DOHH2 (cell line): ENCODE measurements around the gene ZNF74.

ENCODE experiments used
- H3F3A ChIP-seq: fragments of 200-600 bp; sonication (generic), shearing (Covaris generic); 2 replicates; pipeline ENCODE4 v1.6.0; 2016; ENCODE audit warnings: antibody characterized with exemption, mild to moderate bottlenecking; ENCODE audit not compliant: control insufficient read depth, insufficient read depth
- H3K27ac ChIP-seq: fragments of 200-600 bp; sonication (generic); 2 replicates; pipeline ENCODE4 v1.5.1; 2014; ENCODE audit warnings: low read depth, mild to moderate bottlenecking, low read length, moderate library complexity
- H3K27me3 ChIP-seq: fragments of 200-600 bp; sonication (generic); 2 replicates; pipeline ENCODE4 v1.6.1; 2014; ENCODE audit warnings: mild to moderate bottlenecking, low read length, mixed read lengths; ENCODE audit not compliant: control insufficient read depth
- H3K36me3 ChIP-seq: fragments of 200-600 bp; sonication (generic); 2 replicates; pipeline ENCODE4 v1.6.1; 2014; ENCODE audit warnings: mild to moderate bottlenecking, low read length, moderate library complexity, mixed read lengths; ENCODE audit not compliant: control insufficient read depth
- H3K4me1 ChIP-seq: fragments of 200-600 bp; sonication (generic); 2 replicates; pipeline ENCODE4 v1.6.1; 2014; ENCODE audit warnings: mild to moderate bottlenecking, low read length, mixed read lengths; ENCODE audit not compliant: control insufficient read depth
- H3K4me2 ChIP-seq: fragments of 200-600 bp; sonication (generic); 2 replicates; pipeline ENCODE4 v1.6.0; 2014; ENCODE audit warnings: mild to moderate bottlenecking, low read length, moderate library complexity
- H3K4me3 ChIP-seq: fragments of 200-600 bp; sonication (generic); 2 replicates; pipeline ENCODE4 v1.5.1; 2014; ENCODE audit warnings: mild to moderate bottlenecking, low read length, mixed read lengths
- H3K79me2 ChIP-seq: fragments of 200-600 bp; sonication (generic); 2 replicates; pipeline ENCODE4 v1.6.1; 2014; ENCODE audit warnings: mild to moderate bottlenecking, low read length, mixed read lengths; ENCODE audit not compliant: control insufficient read depth
- H3K9me2 ChIP-seq: fragments of 200-600 bp; sonication (generic); replicated peaks from 2 replicates; pipeline ENCODE4 v1.6.1; 2014; ENCODE audit warnings: mild to moderate bottlenecking, low read length, mixed read lengths; ENCODE audit not compliant: control insufficient read depth
- H3K9me3 ChIP-seq: fragments of 200-600 bp; sonication (generic); 2 replicates; pipeline ENCODE4 v1.6.1; 2014; ENCODE audit warnings: antibody characterized with exemption, low read length, mixed read lengths; ENCODE audit not compliant: control insufficient read depth, insufficient read depth
- H4K20me1 ChIP-seq: fragments of 200-600 bp; sonication (generic); 2 replicates; pipeline ENCODE4 v1.6.0; 2014; ENCODE audit warnings: low read depth, mild to moderate bottlenecking, antibody characterized with exemption, low read length, moderate library complexity; ENCODE audit not compliant: control insufficient read depth, insufficient read depth
- EZH2phosphoT487 ChIP-seq: fragments of 200-600 bp; sonication (generic); IDR thresholded peaks from 2 replicates; pipeline ENCODE4 v1.6.1; 2017; ENCODE audit warnings: borderline replicate concordance, mild to moderate bottlenecking, antibody characterized with exemption, low read length, moderate library complexity, mixed read lengths
- TF ChIP-seq, protein P1 (sequence below): fragments of 200-600 bp; sonication (generic); IDR thresholded peaks from one replicate; pipeline ENCODE4 v1.5.1; 2014; ENCODE audit warnings: antibody characterized with exemption, mild to moderate bottlenecking, low read depth, low read length; ENCODE audit not compliant: poor library complexity, severe bottlenecking

Gene ZNF74

DNA sequence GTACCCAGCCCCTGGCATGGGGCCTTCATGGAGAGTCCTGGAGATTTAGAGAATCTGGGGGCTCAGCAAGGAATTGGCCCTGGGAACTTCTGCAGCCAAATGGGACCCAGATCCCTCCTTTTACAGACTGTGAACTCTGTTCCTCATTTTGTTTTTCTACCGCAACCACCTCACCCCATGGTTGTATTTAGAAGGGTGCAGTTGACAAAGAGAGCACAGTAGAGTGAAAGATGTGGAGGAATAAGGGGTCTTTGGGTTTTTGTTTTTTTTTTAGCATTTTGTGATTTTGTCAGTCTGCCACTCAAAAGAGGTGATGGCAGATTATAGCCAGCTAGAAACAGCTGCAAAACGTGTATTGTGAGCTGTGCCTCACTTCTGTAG is 1.9 kb downstream of the ZNF74 start:
- Histone ChIP-seq H3K9me3 (no peaks in the 10 kb centered on the region), H3K79me2 (no peaks in the 10 kb centered on the region), H3K9me2 (no peaks in the 10 kb centered on the region), H3K4me3 (no peak overlapping the region), H3F3A (no peaks in the 10 kb centered on the region), H4K20me1 (0 out of 2 replicates have a peak, but pooled peaks cover 3% of the 10 kb centered on the region), H3K27ac (no peak overlapping the region), H3K4me2 (no peak overlapping the region), H3K36me3 (no peaks in the 10 kb centered on the region), H3K27me3 (peaks cover 41% of the 10 kb centered on the region), H3K4me1 (no peaks in the 10 kb centered on the region)
- TF ChIP-seq EZH2phosphoT487 = no peak
- TF ChIP-seq, protein P1, sequence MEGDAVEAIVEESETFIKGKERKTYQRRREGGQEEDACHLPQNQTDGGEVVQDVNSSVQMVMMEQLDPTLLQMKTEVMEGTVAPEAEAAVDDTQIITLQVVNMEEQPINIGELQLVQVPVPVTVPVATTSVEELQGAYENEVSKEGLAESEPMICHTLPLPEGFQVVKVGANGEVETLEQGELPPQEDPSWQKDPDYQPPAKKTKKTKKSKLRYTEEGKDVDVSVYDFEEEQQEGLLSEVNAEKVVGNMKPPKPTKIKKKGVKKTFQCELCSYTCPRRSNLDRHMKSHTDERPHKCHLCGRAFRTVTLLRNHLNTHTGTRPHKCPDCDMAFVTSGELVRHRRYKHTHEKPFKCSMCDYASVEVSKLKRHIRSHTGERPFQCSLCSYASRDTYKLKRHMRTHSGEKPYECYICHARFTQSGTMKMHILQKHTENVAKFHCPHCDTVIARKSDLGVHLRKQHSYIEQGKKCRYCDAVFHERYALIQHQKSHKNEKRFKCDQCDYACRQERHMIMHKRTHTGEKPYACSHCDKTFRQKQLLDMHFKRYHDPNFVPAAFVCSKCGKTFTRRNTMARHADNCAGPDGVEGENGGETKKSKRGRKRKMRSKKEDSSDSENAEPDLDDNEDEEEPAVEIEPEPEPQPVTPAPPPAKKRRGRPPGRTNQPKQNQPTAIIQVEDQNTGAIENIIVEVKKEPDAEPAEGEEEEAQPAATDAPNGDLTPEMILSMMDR = no peak

DNA sequence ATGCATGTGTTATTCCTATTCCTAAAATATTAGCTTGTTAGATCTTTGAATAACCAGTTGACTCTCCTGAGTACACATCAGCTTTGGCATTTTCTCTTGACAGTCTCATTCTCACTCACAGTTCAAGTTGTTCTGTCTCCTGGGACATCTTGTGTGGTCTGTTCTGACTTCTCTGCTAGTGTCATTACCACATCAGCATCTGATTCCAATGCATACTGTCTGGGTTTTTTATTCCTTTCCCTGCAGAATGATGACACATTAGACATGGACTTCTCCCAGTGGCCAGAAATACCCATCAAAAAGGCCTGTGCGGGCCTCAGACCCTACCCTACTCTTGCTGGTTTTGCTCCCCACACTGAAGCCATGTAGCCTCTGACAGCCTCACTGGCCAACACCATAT is 2.7 kb downstream of the ZNF74 start:
- Histone ChIP-seq H3F3A (no peaks in the 10 kb centered on the region), H3K4me2 (no peak overlapping the region), H3K27ac (no peak overlapping the region), H3K4me1 (peaks cover 4% of the 10 kb centered on the region; the same call in 1 of the 2 replicates), H3K36me3 (no peaks in the 10 kb centered on the region), H3K9me2 (no peaks in the 10 kb centered on the region), H3K27me3 (peaks cover 41% of the 10 kb centered on the region), H3K9me3 (no peaks in the 10 kb centered on the region), H4K20me1 (0 out of 2 replicates have a peak, but pooled peaks cover 3% of the 10 kb centered on the region), H3K4me3 (no peak overlapping the region), H3K79me2 (no peaks in the 10 kb centered on the region)
- TF ChIP-seq, protein P1 = no peak
- TF ChIP-seq EZH2phosphoT487 = no peak

DNA sequence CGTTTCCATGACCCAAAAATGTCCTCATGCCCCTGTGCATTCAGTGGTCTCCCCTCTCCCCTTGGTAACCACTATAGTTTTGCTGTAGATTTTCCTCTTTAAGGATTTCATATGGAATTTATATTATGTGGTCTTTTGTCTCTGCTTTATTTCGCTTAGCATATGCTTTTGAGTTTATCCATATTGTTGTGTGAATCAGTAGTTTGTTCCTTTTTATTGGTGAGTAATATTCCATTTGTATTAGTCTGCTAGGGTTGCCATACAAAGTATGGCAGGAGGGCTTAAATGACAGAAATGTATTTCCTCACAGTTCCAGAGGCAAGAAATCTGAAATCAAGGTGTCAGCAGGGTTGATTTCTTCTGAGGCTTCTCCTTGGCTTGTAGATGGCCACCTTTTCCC is 3.5 kb downstream of the ZNF74 start:
- no peak overlapping the region for H3K27ac ChIP-seq
- no peaks in the 10 kb centered on the region for H3K9me3 ChIP-seq
- H3K36me3 ChIP-seq = no peaks in the 10 kb centered on the region
- H3K79me2 ChIP-seq = no peaks in the 10 kb centered on the region
- 0 out of 2 replicates have a peak, but pooled peaks cover 3% of the 10 kb centered on the region for H4K20me1 ChIP-seq
- TF ChIP-seq, protein P1 = no peak
- no peak for TF ChIP-seq EZH2phosphoT487
- H3K4me3 ChIP-seq = no peak overlapping the region
- no peaks in the 10 kb centered on the region for H3K9me2 ChIP-seq
- peaks cover 41% of the 10 kb centered on the region for H3K27me3 ChIP-seq
- H3F3A ChIP-seq = no peaks in the 10 kb centered on the region
- H3K4me1 ChIP-seq = peaks cover 4% of the 10 kb centered on the region; the same call in 1 of the 2 replicates
- no peak overlapping the region for H3K4me2 ChIP-seq

DNA sequence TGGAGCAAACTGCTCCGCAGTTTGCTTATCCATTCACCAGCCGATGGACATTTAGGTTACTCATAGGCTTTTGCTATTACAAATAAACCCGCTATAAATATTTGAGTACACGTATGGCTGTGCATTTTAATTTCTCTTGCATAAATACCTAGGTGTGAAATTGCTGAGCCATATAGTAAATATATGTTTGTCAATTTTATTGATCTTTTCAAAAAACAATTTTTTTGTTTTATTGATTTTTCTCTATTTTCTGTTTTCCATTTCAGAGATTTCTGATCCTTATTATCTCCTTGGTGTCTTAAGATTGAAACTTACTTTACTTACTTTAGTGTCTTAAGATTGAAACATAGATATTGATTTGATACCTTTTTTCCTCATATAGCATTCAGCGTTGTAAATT is 4.5 kb downstream of the ZNF74 start:
- Histone ChIP-seq H3K36me3 (no peaks in the 10 kb centered on the region), H3K27ac (no peak overlapping the region), H4K20me1 (0 out of 2 replicates have a peak, but pooled peaks cover 3% of the 10 kb centered on the region), H3K9me3 (no peaks in the 10 kb centered on the region), H3F3A (no peaks in the 10 kb centered on the region), H3K4me3 (no peak overlapping the region), H3K79me2 (no peaks in the 10 kb centered on the region), H3K4me1 (peaks cover 4% of the 10 kb centered on the region; the same call in 1 of the 2 replicates), H3K4me2 (no peak overlapping the region), H3K27me3 (peaks cover 38% of the 10 kb centered on the region), H3K9me2 (no peaks in the 10 kb centered on the region)
- TF ChIP-seq, protein P1 = no peak
- no peak for TF ChIP-seq EZH2phosphoT487
